ENCODE measurements around the gene BBS12.
"Not testable (repeated sequence)": the region's sequence is repeated elsewhere in the genome, so short reads cannot be mapped to it uniquely, and the experiment has no call there.

BBS12 gene

GRCh38 chr4:122784261-122784660 lies 51.8 kb downstream of the BBS12 start:
- Mint-ChIP-seq H3K36me3 (ENCODE audit: low read depth) (no peaks in the 10 kb centered on the region), H3K4me3 (no peak overlapping the region), H3K27ac (no peak overlapping the region), H3K4me1 (ENCODE audit: low read depth) (no peaks in the 10 kb centered on the region), H3K9me3 (no peaks in the 10 kb centered on the region), H3K27me3 (no peaks in the 10 kb centered on the region)
- intact Hi-C loops (cut with micrococcal nuclease) = no loop called here

- Mint-ChIP-seq H3K27ac (no peak overlapping the region), H3K36me3 (ENCODE audit: low read depth) (no peaks in the 10 kb centered on the region), H3K4me3 (no peak overlapping the region), H3K27me3 (no peaks in the 10 kb centered on the region), H3K9me3 (no peaks in the 10 kb centered on the region), H3K4me1 (ENCODE audit: low read depth) (no peaks in the 10 kb centered on the region)
- intact Hi-C loops (cut with micrococcal nuclease) = no loop called here
These were observed 52.6 kb downstream of the BBS12 start for GRCh38 chr4:122785099-122785498.

- intact Hi-C loops (cut with micrococcal nuclease); H3K27ac Mint-ChIP-seq; H3K36me3 Mint-ChIP-seq (ENCODE audit: low read depth); H3K4me1 Mint-ChIP-seq (ENCODE audit: low read depth); H3K9me3 Mint-ChIP-seq; H3K4me3 Mint-ChIP-seq; H3K27me3 Mint-ChIP-seq: not testable (repeated sequence)
These were observed 53.8 kb downstream of the BBS12 start for GRCh38 chr4:122786296-122786695.

- H3K27ac Mint-ChIP-seq; H3K4me1 Mint-ChIP-seq (ENCODE audit: low read depth); intact Hi-C loops (cut with micrococcal nuclease); H3K27me3 Mint-ChIP-seq; H3K36me3 Mint-ChIP-seq (ENCODE audit: low read depth); H3K4me3 Mint-ChIP-seq; H3K9me3 Mint-ChIP-seq: not testable (repeated sequence)
These were observed 54.4 kb downstream of the BBS12 start for GRCh38 chr4:122786920-122787319.

- Mint-ChIP-seq H3K36me3 (ENCODE audit: low read depth) (no peaks in the 10 kb centered on the region), H3K9me3 (no peaks in the 10 kb centered on the region), H3K27me3 (no peaks in the 10 kb centered on the region), H3K27ac (no peak overlapping the region), H3K4me1 (ENCODE audit: low read depth) (no peaks in the 10 kb centered on the region), H3K4me3 (no peak overlapping the region)
- intact Hi-C loops (cut with micrococcal nuclease) = no loop called here
These were observed 55.4 kb downstream of the BBS12 start for GRCh38 chr4:122787940-122788339.

GRCh38 chr4:122788935-122789334 lies 56.4 kb downstream of the BBS12 start:
- Mint-ChIP-seq H3K36me3 (ENCODE audit: low read depth) (no peaks in the 10 kb centered on the region), H3K27me3 (no peaks in the 10 kb centered on the region), H3K4me1 (ENCODE audit: low read depth) (no peaks in the 10 kb centered on the region), H3K4me3 (no peak overlapping the region), H3K27ac (no peak overlapping the region), H3K9me3 (no peaks in the 10 kb centered on the region)
- intact Hi-C loops (cut with micrococcal nuclease) = no loop called here

- intact Hi-C loops (cut with micrococcal nuclease) = no loop called here
- H3K27ac Mint-ChIP-seq = no peak overlapping the region
- no peak overlapping the region for H3K4me3 Mint-ChIP-seq
- no peaks in the 10 kb centered on the region for H3K9me3 Mint-ChIP-seq
- no peaks in the 10 kb centered on the region for H3K36me3 Mint-ChIP-seq (ENCODE audit: low read depth)
- H3K27me3 Mint-ChIP-seq = no peaks in the 10 kb centered on the region
- peaks cover 6% of the 10 kb centered on the region for H3K4me1 Mint-ChIP-seq (ENCODE audit: low read depth)
These were observed 61.3 kb downstream of the BBS12 start for GRCh38 chr4:122793811-122794210.
